Uterus (tissue), 2 donors: ENCODE data around the gene DOCK7.

Source experiments
- POLR2A ChIP-seq, 2 donors: fragments of 450-650 bp; IDR thresholded peaks; one replicate each; pipeline ENCODE4 v1.6.1; 2016; ENCODE audit warnings: antibody characterized with exemption in 2 of 2, mild to moderate bottlenecking in 1 of 2, moderate library complexity in 1 of 2
- TF ChIP-seq, protein P1 (sequence below), 4 experiments: fragments of 200-600 bp in 2 of 4; fragments of 450-650 bp in 2 of 4; sonication (generic) in 2 of 4; IDR thresholded peaks; one replicate each; pipeline ENCODE4 v1.5.1; 2016 to 2019; ENCODE audit warnings: antibody characterized with exemption in 4 of 4, mild to moderate bottlenecking in 2 of 4, moderate library complexity in 1 of 4

DNA sequence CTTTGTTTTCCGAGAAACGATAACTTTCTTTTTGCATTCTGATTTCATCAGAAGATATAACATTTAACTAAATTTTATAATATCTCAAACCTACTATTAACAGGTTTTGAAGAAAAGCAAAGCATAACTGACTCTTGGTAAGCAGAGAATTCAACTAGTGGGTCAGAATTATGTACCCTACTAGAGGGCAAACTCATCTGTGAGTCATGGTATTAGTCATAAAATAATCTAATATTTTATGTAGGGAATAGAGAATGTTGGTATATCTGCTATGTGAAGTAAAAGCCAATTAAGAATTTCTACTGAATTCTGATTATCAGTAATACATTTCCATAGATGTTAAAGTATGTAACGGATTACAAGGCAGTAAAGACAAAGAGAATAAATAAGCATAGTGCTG is 194.5 kb downstream of the DOCK7 start:
- TF ChIP-seq POLR2A (IDR thresholded peaks at IDR 0.05), result no peak
- TF ChIP-seq, protein P1, sequence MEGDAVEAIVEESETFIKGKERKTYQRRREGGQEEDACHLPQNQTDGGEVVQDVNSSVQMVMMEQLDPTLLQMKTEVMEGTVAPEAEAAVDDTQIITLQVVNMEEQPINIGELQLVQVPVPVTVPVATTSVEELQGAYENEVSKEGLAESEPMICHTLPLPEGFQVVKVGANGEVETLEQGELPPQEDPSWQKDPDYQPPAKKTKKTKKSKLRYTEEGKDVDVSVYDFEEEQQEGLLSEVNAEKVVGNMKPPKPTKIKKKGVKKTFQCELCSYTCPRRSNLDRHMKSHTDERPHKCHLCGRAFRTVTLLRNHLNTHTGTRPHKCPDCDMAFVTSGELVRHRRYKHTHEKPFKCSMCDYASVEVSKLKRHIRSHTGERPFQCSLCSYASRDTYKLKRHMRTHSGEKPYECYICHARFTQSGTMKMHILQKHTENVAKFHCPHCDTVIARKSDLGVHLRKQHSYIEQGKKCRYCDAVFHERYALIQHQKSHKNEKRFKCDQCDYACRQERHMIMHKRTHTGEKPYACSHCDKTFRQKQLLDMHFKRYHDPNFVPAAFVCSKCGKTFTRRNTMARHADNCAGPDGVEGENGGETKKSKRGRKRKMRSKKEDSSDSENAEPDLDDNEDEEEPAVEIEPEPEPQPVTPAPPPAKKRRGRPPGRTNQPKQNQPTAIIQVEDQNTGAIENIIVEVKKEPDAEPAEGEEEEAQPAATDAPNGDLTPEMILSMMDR (IDR thresholded peaks at IDR 0.05), result no peak
